K562 (cell line): ENCODE measurements around the gene MINDY4B. TPM values are rescaled to one million over a fixed set of nuclear protein-coding genes. Genes with fewer than 3 reads are reported as not detected.

Source experiments
- ELK1 ChIP-seq: sonication (generic); formaldehyde crosslinking; IDR thresholded peaks from 2 replicates; pipeline ENCODE4 v1.8.1; 2022; ENCODE audit warnings: missing genetic modification reagents
- ETS2 ChIP-seq: IDR thresholded peaks from 2 replicates; pipeline ENCODE4 v1.6.1; 2016; ENCODE audit warnings: borderline replicate concordance, missing genetic modification characterization, mild to moderate bottlenecking, moderate library complexity, missing compliant biosample characterization; ENCODE audit not compliant: poor library complexity, severe bottlenecking
- HNRNPL ChIP-seq: fragments of 200-400 bp; formaldehyde crosslinking; IDR thresholded peaks from 2 replicates; pipeline ENCODE4 v1.6.1; 2017; ENCODE audit warnings: low read depth, mild to moderate bottlenecking, low read length
- PCBP1 ChIP-seq: fragments of 200-400 bp; formaldehyde crosslinking; IDR thresholded peaks from 2 replicates; pipeline ENCODE4 v1.6.1; 2018; ENCODE audit warnings: mild to moderate bottlenecking, low read depth, low read length; ENCODE audit not compliant: poor library complexity, severe bottlenecking
- SRSF3 ChIP-seq: fragments of 200-400 bp; formaldehyde crosslinking; IDR thresholded peaks from 2 replicates; pipeline ENCODE4 v1.6.1; 2016; ENCODE audit warnings: mild to moderate bottlenecking, low read length, moderate library complexity; ENCODE audit not compliant: insufficient read depth
- USF1 ChIP-seq: sonication (generic); formaldehyde crosslinking; IDR thresholded peaks from 2 replicates; pipeline ENCODE4 v1.9.0; 2022; ENCODE audit warnings: mild to moderate bottlenecking, missing genetic modification reagents
- ZNF140 ChIP-seq: fragments of 250-450 bp; sonication (Bioruptor Pico); IDR thresholded peaks from 2 replicates; pipeline ENCODE4 v1.8.0; 2021; ENCODE audit warnings: moderate library complexity, mild to moderate bottlenecking, inconsistent platforms
- polyA plus RNA-seq, 8 experiments: library from polyadenylated mRNA; depleted of rRNA in 4 of 8; stranded (reverse) in 5 of 8; unstranded in 3 of 8; fragments of >200 nt; fragmentation: Nextera tagmentation in 2 of 8; fragmentation: Illumina TruSeq in 1 of 8; extraction: Ambion mirVana in 2 of 8; extraction: Trizol in 1 of 8; gene quantifications; 2 replicates each; pipeline versions ENCODE4 v1.2.1 to v1.2.3, GENCODE V29; 2011 to 2014; ENCODE audit warnings: inconsistent platforms in 1 of 8, missing spikeins in 1 of 8
- total RNA-seq, 7 experiments: library from RNA; depleted of rRNA in 6 of 7; stranded (reverse); fragments of >200 nt in 6 of 7; fragmentation: Illumina TruSeq in 2 of 7; extraction: Trizol in 2 of 7; gene quantifications; 2 replicates each; pipeline versions ENCODE4 v1.2.1 to v1.2.3, GENCODE V29; 2011 to 2021; ENCODE audit warnings: low replicate concordance in 1 of 7
- TF ChIP-seq, protein P1 (sequence below), 2 experiments: fragments of 450-650 bp in 1 of 2; sonication (generic) in 1 of 2; formaldehyde crosslinking in 1 of 2; IDR thresholded peaks; 2 replicates each; pipeline versions ENCODE4 v1.7.1 to v1.9.0; 2016 to 2022; ENCODE audit warnings: inconsistent platforms in 1 of 2, mild to moderate bottlenecking in 1 of 2, missing genetic modification reagents in 1 of 2
- TF ChIP-seq, protein P2 (sequence below): sonication (generic); formaldehyde crosslinking; IDR thresholded peaks from 2 replicates; pipeline ENCODE4 v1.5.0; 2020; ENCODE audit warnings: missing genetic modification reagents

MINDY4B gene
- total and polyA plus RNA-seq, 9 of the 15 experiments (the other 6 are each of a cell fraction or from before 2014, with no cell fraction given) = not detected

- TF ChIP-seq, protein P1, sequence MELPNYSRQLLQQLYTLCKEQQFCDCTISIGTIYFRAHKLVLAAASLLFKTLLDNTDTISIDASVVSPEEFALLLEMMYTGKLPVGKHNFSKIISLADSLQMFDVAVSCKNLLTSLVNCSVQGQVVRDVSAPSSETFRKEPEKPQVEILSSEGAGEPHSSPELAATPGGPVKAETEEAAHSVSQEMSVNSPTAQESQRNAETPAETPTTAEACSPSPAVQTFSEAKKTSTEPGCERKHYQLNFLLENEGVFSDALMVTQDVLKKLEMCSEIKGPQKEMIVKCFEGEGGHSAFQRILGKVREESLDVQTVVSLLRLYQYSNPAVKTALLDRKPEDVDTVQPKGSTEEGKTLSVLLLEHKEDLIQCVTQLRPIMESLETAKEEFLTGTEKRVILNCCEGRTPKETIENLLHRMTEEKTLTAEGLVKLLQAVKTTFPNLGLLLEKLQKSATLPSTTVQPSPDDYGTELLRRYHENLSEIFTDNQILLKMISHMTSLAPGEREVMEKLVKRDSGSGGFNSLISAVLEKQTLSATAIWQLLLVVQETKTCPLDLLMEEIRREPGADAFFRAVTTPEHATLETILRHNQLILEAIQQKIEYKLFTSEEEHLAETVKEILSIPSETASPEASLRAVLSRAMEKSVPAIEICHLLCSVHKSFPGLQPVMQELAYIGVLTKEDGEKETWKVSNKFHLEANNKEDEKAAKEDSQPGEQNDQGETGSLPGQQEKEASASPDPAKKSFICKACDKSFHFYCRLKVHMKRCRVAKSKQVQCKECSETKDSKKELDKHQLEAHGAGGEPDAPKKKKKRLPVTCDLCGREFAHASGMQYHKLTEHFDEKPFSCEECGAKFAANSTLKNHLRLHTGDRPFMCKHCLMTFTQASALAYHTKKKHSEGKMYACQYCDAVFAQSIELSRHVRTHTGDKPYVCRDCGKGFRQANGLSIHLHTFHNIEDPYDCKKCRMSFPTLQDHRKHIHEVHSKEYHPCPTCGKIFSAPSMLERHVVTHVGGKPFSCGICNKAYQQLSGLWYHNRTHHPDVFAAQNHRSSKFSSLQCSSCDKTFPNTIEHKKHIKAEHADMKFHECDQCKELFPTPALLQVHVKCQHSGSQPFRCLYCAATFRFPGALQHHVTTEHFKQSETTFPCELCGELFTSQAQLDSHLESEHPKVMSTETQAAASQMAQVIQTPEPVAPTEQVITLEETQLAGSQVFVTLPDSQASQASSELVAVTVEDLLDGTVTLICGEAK (IDR thresholded peaks at IDR 0.05) = no peak
- TF ChIP-seq, protein P1 (CRISPR knock-in tag; IDR thresholded peaks at IDR 0.05) = no peak
- TF ChIP-seq USF1 (CRISPR knock-in tag) = no peak
- TF ChIP-seq ETS2 (tag) = no peak
- no peak for TF ChIP-seq ZNF140 (CRISPR knock-in tag)
- TF ChIP-seq, protein P2, sequence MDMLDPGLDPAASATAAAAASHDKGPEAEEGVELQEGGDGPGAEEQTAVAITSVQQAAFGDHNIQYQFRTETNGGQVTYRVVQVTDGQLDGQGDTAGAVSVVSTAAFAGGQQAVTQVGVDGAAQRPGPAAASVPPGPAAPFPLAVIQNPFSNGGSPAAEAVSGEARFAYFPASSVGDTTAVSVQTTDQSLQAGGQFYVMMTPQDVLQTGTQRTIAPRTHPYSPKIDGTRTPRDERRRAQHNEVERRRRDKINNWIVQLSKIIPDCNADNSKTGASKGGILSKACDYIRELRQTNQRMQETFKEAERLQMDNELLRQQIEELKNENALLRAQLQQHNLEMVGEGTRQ (CRISPR knock-in tag) = no peak
- no peak for TF ChIP-seq ELK1 (CRISPR knock-in tag)
- TF ChIP-seq PCBP1 = no peak
- no peak for TF ChIP-seq SRSF3
- no peak for TF ChIP-seq HNRNPL
Observed at GRCh38 chr3:150823277-150823676, 82.0 kb downstream of the MINDY4B start (continued).
